Keratinocyte (primary cell): ENCODE measurements around the gene HMCN2. TPM values are rescaled to one million over a fixed set of nuclear protein-coding genes. Genes with fewer than 3 reads are reported as not detected.

ENCODE experiments used
- DNase-seq: peaks from one replicate; pipeline ENCODE4 v3.0.0-alpha.2; 2011; ENCODE audit warnings: low read depth, missing footprints, low spot score
- FAIRE-seq: peaks from 2 replicates; lab custom pipeline; 2011; peaks lifted over from hg19 to GRCh38; lab: Jason Lieb, UNC
- H2AFZ ChIP-seq: 2 replicates; pipeline ENCODE4 v1.6.0; 2012; ENCODE audit warnings: low read length, control low read depth, inconsistent platforms; ENCODE audit not compliant: control insufficient read depth
- H3K27ac ChIP-seq: 2 replicates; pipeline ENCODE4 v1.5.1; 2011; ENCODE audit warnings: low read length; ENCODE audit not compliant: control insufficient read depth, insufficient read depth
- H3K27me3 ChIP-seq: 3 replicates; pipeline ENCODE4 v1.6.0; 2011; ENCODE audit warnings: low read length; ENCODE audit not compliant: control insufficient read depth, insufficient read depth; ENCODE audit errors: extremely low read depth
- H3K36me3 ChIP-seq, 2 experiments: 2 replicates in 1 of 2; 3 replicates in 1 of 2; pipeline ENCODE4 v1.5.1; 2011; ENCODE audit warnings: low read length in 2 of 2, mild to moderate bottlenecking in 1 of 2; ENCODE audit not compliant: control insufficient read depth in 2 of 2, insufficient read depth in 2 of 2; ENCODE audit errors: extremely low read depth in 1 of 2
- H3K4me1 ChIP-seq: 3 replicates; pipeline ENCODE4 v1.5.1; 2011; ENCODE audit warnings: low read length; ENCODE audit not compliant: control insufficient read depth, insufficient read depth; ENCODE audit errors: extremely low read depth
- H3K4me2 ChIP-seq: 3 replicates; pipeline ENCODE4 v1.6.0; 2011; ENCODE audit warnings: low read depth, low read length; ENCODE audit not compliant: control insufficient read depth, insufficient read depth; ENCODE audit errors: extremely low read depth
- H3K4me3 ChIP-seq, 3 experiments: fragments of 200-600 bp in 1 of 3; sonication (generic) in 1 of 3; 2 replicates in 2 of 3; 3 replicates in 1 of 3; pipeline ENCODE4 v1.5.1; 2011 to 2016; ENCODE audit warnings: low read length in 3 of 3, mild to moderate bottlenecking in 3 of 3, control low read depth in 2 of 3, inconsistent platforms in 1 of 3, low read depth in 1 of 3, mixed read lengths in 1 of 3, mixed run types in 1 of 3, moderate library complexity in 1 of 3; ENCODE audit not compliant: control insufficient read depth in 2 of 3, insufficient read depth in 2 of 3; ENCODE audit errors: extremely low read depth in 1 of 3
- H3K79me2 ChIP-seq: 2 replicates; pipeline ENCODE4 v1.6.0; 2012; ENCODE audit warnings: low read length; ENCODE audit not compliant: control insufficient read depth, insufficient read depth
- H3K9ac ChIP-seq: 3 replicates; pipeline ENCODE4 v1.6.0; 2011; ENCODE audit warnings: low read length; ENCODE audit not compliant: control insufficient read depth, insufficient read depth; ENCODE audit errors: extremely low read depth
- H3K9me1 ChIP-seq: 3 replicates; pipeline ENCODE4 v1.6.0; 2011; ENCODE audit warnings: low read length; ENCODE audit not compliant: control insufficient read depth, insufficient read depth; ENCODE audit errors: extremely low read depth
- H3K9me3 ChIP-seq: 2 replicates; pipeline ENCODE4 v1.5.1; 2012; ENCODE audit warnings: low read depth, low read length; ENCODE audit not compliant: control insufficient read depth
- H4K20me1 ChIP-seq: 3 replicates; pipeline ENCODE4 v1.6.0; 2011; ENCODE audit warnings: low read length; ENCODE audit not compliant: control insufficient read depth, insufficient read depth; ENCODE audit errors: extremely low read depth
- CTCF ChIP-seq, 3 experiments: IDR thresholded peaks in 1 of 3; conservative IDR thresholded peaks in 1 of 3; optimal IDR thresholded peaks in 1 of 3; 2 replicates in 2 of 3; 3 replicates in 1 of 3; pipeline versions ENCODE3 to v1.5.1; 2011; ENCODE audit warnings: low read length in 3 of 3, mild to moderate bottlenecking in 3 of 3, moderate library complexity in 2 of 3, control low read depth in 1 of 3, inconsistent platforms in 1 of 3; ENCODE audit not compliant: insufficient read depth in 2 of 3; ENCODE audit errors: extremely low read depth in 1 of 3
- EZH2 ChIP-seq: IDR thresholded peaks from one replicate; pipeline ENCODE4 v1.6.1; 2012; ENCODE audit warnings: inconsistent platforms, mild to moderate bottlenecking, low read length, moderate library complexity
- dilution Hi-C: fragments of 300-500 bp; cut with MboI; formaldehyde crosslinking; loops from one replicate; pipeline ENCODE4 v1.7.0; 2020; ENCODE audit warnings: low sequenced_read_pairs; ENCODE audit not compliant: extremely low pct_ligation_motif_present
- polyA plus RNA-seq, 5 experiments: library from polyadenylated mRNA; depleted of rRNA in 3 of 5; stranded (reverse) in 3 of 5; stranded (forward) in 1 of 5; unstranded in 1 of 5; fragments of >200 nt; gene quantifications; 1 replicate in 1 of 5; 2 replicates in 3 of 5; 3 replicates in 1 of 5; pipeline versions ENCODE4 v1.2.1 to v1.2.3, GENCODE V29; 2011 to 2012; ENCODE audit warnings: missing spikeins in 2 of 5, low read depth in 1 of 5, low replicate concordance in 1 of 5

HMCN2 gene
- polyA plus RNA-seq, 1 donor (not counting 4 experiments of a cell fraction or from before 2014, with no cell fraction given), result not detected

- TF ChIP-seq EZH2 (no peak), CTCF (optimal IDR thresholded peaks at IDR 0.05 in 1 of 3, IDR thresholded peaks at IDR 0.05 in 1 of 3, conservative IDR thresholded peaks at IDR 0.05 in 1 of 3; ENCODE audit: extremely low read depth in 1 of 3, insufficient read depth in 2 of 3, low read length in 3 of 3) (no peak)
- Histone ChIP-seq H3K36me3 (peaks cover 24 to 35% of the 10 kb centered on the region in 2 experiments), H3K27ac (no peak overlapping the region), H3K79me2 (no peaks in the 10 kb centered on the region), H3K9me1 (no peaks in the 10 kb centered on the region), H2AFZ (no peak overlapping the region), H3K4me3 (no peak overlapping the region), H3K9ac (no peak overlapping the region), H4K20me1 (no peaks in the 10 kb centered on the region), H3K9me3 (no peaks in the 10 kb centered on the region), H3K27me3 (no peaks in the 10 kb centered on the region), H3K4me2 (no peak overlapping the region), H3K4me1 (no peaks in the 10 kb centered on the region)
- no peak for DNase-seq
- no peak for FAIRE-seq
- dilution Hi-C loops, result no loop called here
Observed at GRCh38 chr9:130229759-130230158, 35.8 kb upstream of the HMCN2 start.

GRCh38 chr9:130230631-130231030 is 34.9 kb upstream of the HMCN2 start:
- DNase-seq (no peak), FAIRE-seq (no peak)
- no peaks in the 10 kb centered on the region for H3K9me3 ChIP-seq
- no peak overlapping the region for H3K27ac ChIP-seq
- dilution Hi-C loops, result no loop called here
- H3K36me3 ChIP-seq, result peaks cover 28 to 31% of the 10 kb centered on the region in 2 experiments
- no peak overlapping the region for H3K4me2 ChIP-seq
- H4K20me1 ChIP-seq, result no peaks in the 10 kb centered on the region
- H2AFZ ChIP-seq, result no peak overlapping the region
- H3K4me1 ChIP-seq, result no peaks in the 10 kb centered on the region
- TF ChIP-seq EZH2 (no peak), CTCF (optimal IDR thresholded peaks at IDR 0.05 in 1 of 3, IDR thresholded peaks at IDR 0.05 in 1 of 3, conservative IDR thresholded peaks at IDR 0.05 in 1 of 3; ENCODE audit: extremely low read depth in 1 of 3, insufficient read depth in 2 of 3, low read length in 3 of 3) (no peak)
- no peaks in the 10 kb centered on the region for H3K79me2 ChIP-seq
- H3K4me3 ChIP-seq, result no peak overlapping the region
- no peak overlapping the region for H3K9ac ChIP-seq
- H3K27me3 ChIP-seq, result no peaks in the 10 kb centered on the region
- no peaks in the 10 kb centered on the region for H3K9me1 ChIP-seq
